Endothelial cell of umbilical vein (primary cell): ENCODE data around the gene TOX2. TPM values are rescaled to one million over a fixed set of nuclear protein-coding genes. Genes with fewer than 3 reads are reported as not detected.

Source experiments
- BruUV-seq: library from RNA; stranded (reverse); fragments of 400-500 nt; replicated peaks from 2 replicates; lab custom pipeline; 2021; lab: Mats Ljungman, UMichigan
- CTCF ChIA-PET: fragments of 300-600, 350-600 bp; sonication (Branson Sonifier 250); formaldehyde crosslinking; loops from one replicate; lab custom pipeline; 2021; ENCODE audit warnings: antibody characterized with exemption, inconsistent platforms; lab: Charles Lee
- POLR2A ChIA-PET: fragments of 300-600, 350-600 bp; sonication (Branson Sonifier 250); formaldehyde crosslinking; loops from one replicate; lab custom pipeline; 2021; ENCODE audit warnings: antibody characterized with exemption, inconsistent platforms; lab: Charles Lee
- DNase-seq: peaks from one replicate; pipeline ENCODE4 v3.0.0-alpha.2; 2011; ENCODE audit warnings: low read depth, low spot score
- FAIRE-seq: peaks from 2 replicates; lab custom pipeline; 2011; peaks lifted over from hg19 to GRCh38; lab: Jason Lieb, UNC
- H2AFZ ChIP-seq: 2 replicates; pipeline ENCODE4 v1.6.0; 2012; ENCODE audit warnings: low read depth, low read length, control low read depth, inconsistent platforms
- H3K27ac ChIP-seq: 2 replicates; pipeline ENCODE4 v1.5.1; 2011; ENCODE audit warnings: low read depth, mild to moderate bottlenecking, control low read depth, low read length, moderate library complexity; ENCODE audit not compliant: insufficient read depth
- H3K27me3 ChIP-seq, 2 experiments: 2 replicates each; pipeline versions ENCODE4 v1.6.0 to v1.6.1; 2011; ENCODE audit warnings: low read length in 2 of 2, mixed read lengths in 1 of 2; ENCODE audit not compliant: control insufficient read depth in 2 of 2, insufficient read depth in 2 of 2
- H3K36me3 ChIP-seq, 2 experiments: 2 replicates in 1 of 2; 3 replicates in 1 of 2; pipeline ENCODE4 v1.5.1; 2011; ENCODE audit warnings: low read length in 2 of 2, mild to moderate bottlenecking in 1 of 2, moderate library complexity in 1 of 2; ENCODE audit not compliant: control insufficient read depth in 2 of 2, insufficient read depth in 2 of 2; ENCODE audit errors: extremely low read depth in 1 of 2
- H3K4me1 ChIP-seq: 3 replicates; pipeline ENCODE4 v1.5.1; 2011; ENCODE audit warnings: mild to moderate bottlenecking, low read length; ENCODE audit not compliant: control insufficient read depth, insufficient read depth; ENCODE audit errors: extremely low read depth
- H3K4me2 ChIP-seq: 2 replicates; pipeline ENCODE4 v1.6.1; 2011; ENCODE audit warnings: low read length, control low read depth, mixed read lengths; ENCODE audit not compliant: insufficient read depth
- H3K4me3 ChIP-seq, 3 experiments: fragments of 200-600 bp in 1 of 3; sonication (generic), shearing (Covaris generic) in 1 of 3; replicated peaks in 1 of 3; 2 replicates each; pipeline ENCODE4 v1.5.1; 2011 to 2016; ENCODE audit warnings: control low read depth in 3 of 3, low read length in 3 of 3, mild to moderate bottlenecking in 2 of 3, inconsistent platforms in 1 of 3, low read depth in 1 of 3, moderate library complexity in 1 of 3; ENCODE audit not compliant: insufficient read depth in 1 of 3
- H3K79me2 ChIP-seq: 2 replicates; pipeline ENCODE4 v1.6.0; 2012; ENCODE audit warnings: low read length, inconsistent platforms; ENCODE audit not compliant: control insufficient read depth, insufficient read depth
- H3K9ac ChIP-seq: replicated peaks from 2 replicates; pipeline ENCODE3; 2011; ENCODE audit warnings: low read length, control low read depth; ENCODE audit not compliant: insufficient read depth; ENCODE audit errors: extremely low read depth
- H3K9me1 ChIP-seq: replicated peaks from 3 replicates; pipeline ENCODE4 v1.6.0; 2011; ENCODE audit warnings: mild to moderate bottlenecking, low read length; ENCODE audit not compliant: control insufficient read depth, insufficient read depth; ENCODE audit errors: extremely low read depth
- H3K9me3 ChIP-seq: replicated peaks from 2 replicates; pipeline ENCODE4 v1.5.1; 2012; ENCODE audit warnings: low read length, inconsistent platforms; ENCODE audit not compliant: control insufficient read depth, insufficient read depth
- H4K20me1 ChIP-seq: replicated peaks from 2 replicates; pipeline ENCODE3; 2011; ENCODE audit warnings: mild to moderate bottlenecking, low read length; ENCODE audit not compliant: control insufficient read depth, insufficient read depth; ENCODE audit errors: extremely low read depth
- EZH2 ChIP-seq: IDR thresholded peaks from 2 replicates; pipeline ENCODE4 v1.6.1; 2012; ENCODE audit warnings: borderline replicate concordance, low read depth, mild to moderate bottlenecking, moderate library complexity, low read length, inconsistent platforms; ENCODE audit not compliant: severe bottlenecking
- JUN ChIP-seq: IDR thresholded peaks from 2 replicates; pipeline ENCODE4 v1.6.1; 2011; ENCODE audit warnings: borderline replicate concordance, low read depth; ENCODE audit not compliant: insufficient read length, insufficient read depth
- MAX ChIP-seq: IDR thresholded peaks from 2 replicates; pipeline ENCODE4 v1.6.1; 2011; ENCODE audit not compliant: insufficient read depth, insufficient read length
- POLR2A ChIP-seq: IDR thresholded peaks from 2 replicates; pipeline ENCODE4 v1.6.1; 2012; ENCODE audit warnings: low read depth, mild to moderate bottlenecking, control low read depth, low read length
- POLR2AphosphoS5 ChIP-seq: IDR thresholded peaks from 2 replicates; pipeline ENCODE4 v1.6.1; 2012; ENCODE audit warnings: low read depth, mild to moderate bottlenecking, control low read depth, low read length, moderate library complexity; ENCODE audit not compliant: insufficient read depth
- dilution Hi-C: fragments of 300-500 bp; cut with MboI; formaldehyde crosslinking; loops from one replicate; pipeline ENCODE4 v1.15.0; 2019; ENCODE audit warnings: low sequenced_read_pairs; ENCODE audit not compliant: extremely low pct_ligation_motif_present
- intact Hi-C: fragments of 100-400 bp; cut with micrococcal nuclease; formaldehyde crosslinking; loops from one replicate; pipeline ENCODE4 v1.10.0; 2022
- polyA plus RNA-seq, 4 experiments: library from polyadenylated mRNA; depleted of rRNA in 3 of 4; stranded (reverse) in 3 of 4; unstranded in 1 of 4; fragments of >200 nt; gene quantifications; 2 replicates each; pipeline versions ENCODE4 v1.2.1 to v1.2.3, GENCODE V29; 2011 to 2012; ENCODE audit warnings: missing spikeins in 1 of 4
- total RNA-seq: library from RNA; stranded (reverse); gene quantifications from 2 replicates; pipeline ENCODE4 v1.2.3, GENCODE V29; 2021

The TOX2 gene
- total and polyA plus RNA-seq, 2 donors (not counting 3 experiments of a cell fraction or from before 2014, with no cell fraction given): 7.0 to 18.6 TPM

GRCh38 chr20:44115762-44116644 is 201.4 kb downstream of the TOX2 start:
- DNase-seq: no peak
- Histone ChIP-seq H3K9me1 (no peaks in the 10 kb centered on the region), H4K20me1 (no peaks in the 10 kb centered on the region), H2AFZ (no peak overlapping the region), H3K79me2 (no peaks in the 10 kb centered on the region), H3K27me3 (peaks cover 6 to 11% of the 10 kb centered on the region in 2 experiments), H3K4me2 (no peak overlapping the region), H3K36me3 (no peaks in the 10 kb centered on the region), H3K4me3 (no peak overlapping the region), H3K9ac (no peak overlapping the region), H3K4me1 (no peaks in the 10 kb centered on the region), H3K9me3 (no peaks in the 10 kb centered on the region), H3K27ac (no peak overlapping the region)
- no peak for FAIRE-seq
- dilution Hi-C loops (no loop called here), intact Hi-C loops (loop anchor here (1.0 to 10.0 kb wide), 4 partner anchors 74 to 349 kb away; partner anchors contain the start of gene FITM2)
- BruUV-seq: no TSS peak
- ChIA-PET CTCF (interaction anchor here (0.5 to 6.5 kb wide), 53 partner anchors 8 to 751 kb away, joined by 3 to 423 read pairs (median 4); partner anchors contain the start of genes FITM2, JPH2 and OSER1), POLR2A (interaction anchor here (1.1 kb wide), 1 partner anchor 74 kb away, joined by 4 read pairs; no protein-coding TSS in a partner anchor)
- no peak for TF ChIP-seq JUN
- peak; percentile 74 for TF ChIP-seq EZH2
- no peak for TF ChIP-seq POLR2AphosphoS5
- TF ChIP-seq POLR2A: no peak
- no peak for TF ChIP-seq MAX
